ENCODE results near the gene POFUT1.

DNA sequence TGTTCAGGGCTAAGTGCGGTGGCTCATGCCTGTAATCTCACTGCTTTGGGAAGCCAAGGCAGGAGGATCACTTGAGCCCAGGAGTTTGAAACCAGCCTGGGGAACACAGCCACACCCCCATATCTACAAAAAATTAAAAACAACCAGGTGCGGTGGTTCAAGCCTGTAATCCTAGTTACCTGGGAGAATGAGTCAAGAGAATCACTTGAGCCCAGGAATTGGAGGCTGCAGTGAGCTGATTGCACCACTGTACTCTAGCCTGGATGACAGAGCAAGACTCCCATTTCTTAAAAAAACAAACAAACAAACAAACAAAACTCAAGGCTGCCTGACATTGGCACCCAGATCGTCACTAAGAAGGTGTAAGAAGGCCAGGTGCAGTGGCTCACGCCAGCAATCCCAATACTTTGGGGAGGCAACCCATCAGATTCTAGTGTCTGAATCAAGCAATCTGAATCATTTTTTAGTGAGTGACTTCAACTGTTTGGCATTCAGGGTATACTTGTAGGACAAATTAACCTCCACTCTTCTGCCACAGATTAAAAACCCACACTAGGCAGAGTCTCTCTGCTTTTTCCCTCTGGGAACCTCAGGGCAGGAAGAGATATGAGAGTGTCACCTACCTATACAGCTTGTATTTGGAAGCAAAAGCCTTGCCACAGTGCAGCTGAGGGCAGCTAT lies 6.2 kb upstream of the POFUT1 start:
- TF ChIP-seq, protein P1, sequence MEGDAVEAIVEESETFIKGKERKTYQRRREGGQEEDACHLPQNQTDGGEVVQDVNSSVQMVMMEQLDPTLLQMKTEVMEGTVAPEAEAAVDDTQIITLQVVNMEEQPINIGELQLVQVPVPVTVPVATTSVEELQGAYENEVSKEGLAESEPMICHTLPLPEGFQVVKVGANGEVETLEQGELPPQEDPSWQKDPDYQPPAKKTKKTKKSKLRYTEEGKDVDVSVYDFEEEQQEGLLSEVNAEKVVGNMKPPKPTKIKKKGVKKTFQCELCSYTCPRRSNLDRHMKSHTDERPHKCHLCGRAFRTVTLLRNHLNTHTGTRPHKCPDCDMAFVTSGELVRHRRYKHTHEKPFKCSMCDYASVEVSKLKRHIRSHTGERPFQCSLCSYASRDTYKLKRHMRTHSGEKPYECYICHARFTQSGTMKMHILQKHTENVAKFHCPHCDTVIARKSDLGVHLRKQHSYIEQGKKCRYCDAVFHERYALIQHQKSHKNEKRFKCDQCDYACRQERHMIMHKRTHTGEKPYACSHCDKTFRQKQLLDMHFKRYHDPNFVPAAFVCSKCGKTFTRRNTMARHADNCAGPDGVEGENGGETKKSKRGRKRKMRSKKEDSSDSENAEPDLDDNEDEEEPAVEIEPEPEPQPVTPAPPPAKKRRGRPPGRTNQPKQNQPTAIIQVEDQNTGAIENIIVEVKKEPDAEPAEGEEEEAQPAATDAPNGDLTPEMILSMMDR (conservative IDR thresholded peaks at IDR 0.05; ENCODE audit: low read depth in 2 of 2) = no peak
- TF ChIP-seq EZH2phosphoT487 (IDR thresholded peaks at IDR 0.05; ENCODE audit: unreplicated experiment) (no peak), CREB1 (CRISPR knock-in tag; IDR thresholded peaks at IDR 0.05; ENCODE audit: low read depth) (no peak), EZH2 (IDR thresholded peaks at IDR 0.05; ENCODE audit: low read depth, unreplicated experiment) (no peak)

Measured in GM23338 (cell line).